Melanocyte of skin (primary cell): ENCODE measurements around the gene IL6R. TPM values are rescaled to one million over a fixed set of nuclear protein-coding genes. Genes with fewer than 3 reads are reported as not detected.

ENCODE experiments used
- total RNA-seq, 2 donors: library from RNA; depleted of rRNA; stranded (reverse); fragments of >200 nt; gene quantifications; 2 replicates each; pipeline ENCODE4 v1.2.3, GENCODE V29; 2012

The IL6R gene
- 10 to 100 TPM; 21.0 to 47.0 TPM for total RNA-seq

GRCh38 chr1:154404984-154405746 is at the start of gene IL6R:
IL6R (plus strand) TSS chr1:154405343; CDS start chr1:154405630, 287 bp downstream.

DNA sequence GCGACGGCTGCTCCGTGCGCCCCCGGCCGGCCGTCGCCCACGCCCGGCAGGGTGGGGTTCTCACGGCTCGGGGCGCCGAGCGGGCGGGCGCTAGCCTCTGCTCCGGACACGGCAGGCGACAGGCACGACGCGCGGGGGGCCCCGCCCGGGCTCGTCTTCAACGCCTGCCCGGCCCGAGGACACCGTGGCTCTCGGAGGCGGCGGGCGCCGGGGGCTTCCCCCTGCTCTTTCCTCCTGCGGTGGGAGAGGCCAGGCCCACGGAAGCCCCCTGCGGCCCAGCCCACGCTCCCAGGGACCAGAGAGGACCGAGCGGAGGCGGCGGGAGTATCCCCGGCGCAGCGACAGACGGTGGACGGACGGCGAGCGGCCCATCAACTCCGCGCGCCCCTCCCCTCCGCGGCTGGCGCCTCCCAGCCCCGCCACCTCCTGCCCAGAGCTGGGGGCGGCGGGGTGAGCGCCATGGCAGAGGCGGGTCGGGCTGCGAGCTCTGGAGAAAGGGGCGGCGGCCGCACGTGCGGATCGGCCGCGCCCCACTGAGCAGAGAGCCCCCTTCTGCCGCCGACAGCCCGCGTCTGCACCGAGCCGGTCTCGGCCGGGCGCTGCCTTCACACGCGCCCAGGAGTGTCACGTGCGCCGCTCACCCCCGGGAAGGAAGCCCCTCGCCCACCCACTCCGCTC is 97.1 kb downstream of the IL6R start, which contains the start of the genes SHE and TDRD10:
Gene SHE, minus strand, starts transcription at position 347 of the 678 bp plus-strand sequence. CDS start 386 bp downstream, outside the sequence.
Gene TDRD10, plus strand, starts transcription at position 154 of the 678 bp plus-strand sequence. CDS start 4,685 bp downstream, outside the sequence.

Other genes starting within 250 kb of the IL6R start
- gene TPM3, start 213.2 kb upstream of the IL6R start, total RNA-seq: 100 to 1,000 TPM; 413 to 623 TPM
- not detected for gene CFAP141, start 199.0 kb upstream of the IL6R start, total RNA-seq
- 10 to 100 TPM; 93.6 to 94.3 TPM for gene UBAP2L, start 184.4 kb upstream of the IL6R start, total RNA-seq
- 100 to 1,000 TPM; 123 to 133 TPM for gene HAX1, start 132.7 kb upstream of the IL6R start, total RNA-seq
- gene AQP10, start 84.2 kb upstream of the IL6R start, total RNA-seq: not detected
- 100 to 1,000 TPM in 1 of 2 donors, 10 to 100 TPM in 1; 87.6 to 112 TPM for gene ATP8B2, start 79.8 kb upstream of the IL6R start, total RNA-seq
- not detected for gene TDRD10, start 96.9 kb downstream of the IL6R start, total RNA-seq
- gene SHE, start 97.1 kb downstream of the IL6R start, total RNA-seq: under 1 TPM; under 0.01 to 1.00 TPM
- gene UBE2Q1, start 153.3 kb downstream of the IL6R start, total RNA-seq: 10 to 100 TPM; 29.3 to 34.0 TPM
- gene CHRNB2, start 162.4 kb downstream of the IL6R start, total RNA-seq: under 1 TPM; under 0.01 to 0.33 TPM
- 100 to 1,000 TPM; 220 to 285 TPM for gene ADAR, start 202.8 kb downstream of the IL6R start, total RNA-seq